HepG2 (cell line): ENCODE data around the gene CAPZB.

Source experiments
- AGO2 ChIP-seq: fragments of 200-400 bp; formaldehyde crosslinking; optimal IDR thresholded peaks from 2 replicates; pipeline ENCODE3; 2017; ENCODE audit warnings: mild to moderate bottlenecking, low read depth, low read length, moderate library complexity
- CTCF ChIP-seq: sonication (generic); formaldehyde crosslinking; IDR thresholded peaks from 2 replicates; pipeline ENCODE4 v1.5.0; 2020; ENCODE audit warnings: mild to moderate bottlenecking, missing genetic modification reagents, moderate library complexity
- IRF9 ChIP-seq: sonication (generic); formaldehyde crosslinking; IDR thresholded peaks from 2 replicates; pipeline ENCODE4 v1.8.0; 2022; ENCODE audit warnings: missing genetic modification reagents, mild to moderate bottlenecking, borderline replicate concordance
- ZC3H4 ChIP-seq: sonication (generic); formaldehyde crosslinking; IDR thresholded peaks from 2 replicates; pipeline ENCODE4 v1.4.0; 2020; ENCODE audit warnings: missing genetic modification reagents, borderline replicate concordance
- ZNF317 ChIP-seq: sonication (generic); formaldehyde crosslinking; IDR thresholded peaks from 2 replicates; pipeline ENCODE4 v1.5.0; 2020; ENCODE audit warnings: mild to moderate bottlenecking, missing genetic modification reagents

GRCh38 chr1:19448491-19449439 lies 36.6 kb downstream of the CAPZB start:
- TF ChIP-seq AGO2 = no peak
- TF ChIP-seq ZNF317 = no peak
- TF ChIP-seq IRF9 (CRISPR knock-in tag) = no peak
- no peak for TF ChIP-seq ZC3H4
- TF ChIP-seq CTCF = no peak
